GM18867 (cell line): ENCODE measurements around the gene PLAU.
"Not testable (repeated sequence)": the region's sequence is repeated elsewhere in the genome, so short reads cannot be mapped to it uniquely, and the experiment has no call there.

ENCODE experiments used
- ATAC-seq: cut with Tn5 transposase; IDR thresholded peaks from one replicate; pipeline ENCODE4 v1.9.1; 2021; ENCODE audit warnings: mild to moderate bottlenecking, moderate library complexity; ENCODE audit not compliant: unreplicated experiment

The PLAU gene

GRCh38 chr10:73919481-73919880 lies 8.5 kb downstream of the PLAU start:
- not testable (repeated sequence) for ATAC-seq

- ATAC-seq, result peak; percentile 41
Measured at GRCh38 chr10:73920089-73920488, 9.2 kb downstream of the PLAU start.

- ATAC-seq, result no peak
Measured at GRCh38 chr10:73922007-73922863, 11.3 kb downstream of the PLAU start.

DNA sequence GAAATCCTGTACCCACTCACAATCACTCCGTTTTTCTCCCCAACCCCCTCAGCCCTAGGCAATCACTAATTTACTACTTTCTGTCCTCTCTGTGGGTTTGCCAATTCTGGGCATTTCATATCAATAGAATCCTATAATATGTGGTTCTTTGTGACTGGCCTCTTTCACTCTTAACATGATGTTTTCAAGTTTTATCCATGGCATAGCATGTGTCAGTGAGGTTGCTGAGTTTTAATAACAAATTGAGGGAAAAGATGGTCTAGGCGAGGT lies 11.9 kb downstream of the PLAU start:
- ATAC-seq, result no peak

- no peak for ATAC-seq
Measured at GRCh38 chr10:73923935-73924598, 13.1 kb downstream of the PLAU start.

- ATAC-seq, result no peak
Measured at GRCh38 chr10:73924935-73925334, 14.0 kb downstream of the PLAU start.

DNA sequence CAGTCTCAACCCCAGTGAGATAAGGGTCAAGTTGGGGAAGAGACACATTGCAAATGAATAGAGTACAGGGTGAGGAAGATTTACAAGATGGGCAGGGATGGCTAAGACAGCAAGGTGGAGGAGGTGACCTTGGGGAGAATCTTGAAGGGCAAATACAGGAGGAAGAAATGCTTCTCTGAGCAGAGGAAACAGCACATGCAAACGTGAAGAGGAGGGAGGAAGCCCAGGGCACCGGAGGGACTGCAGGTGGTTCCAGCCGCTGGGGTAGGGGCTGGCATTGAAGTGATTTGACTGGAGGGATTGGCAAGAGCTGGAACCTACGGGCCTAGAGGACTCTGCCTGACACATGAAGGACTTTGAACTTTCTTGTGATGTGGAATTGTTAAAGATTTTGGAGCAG lies 14.6 kb downstream of the PLAU start:
- no peak for ATAC-seq

DNA sequence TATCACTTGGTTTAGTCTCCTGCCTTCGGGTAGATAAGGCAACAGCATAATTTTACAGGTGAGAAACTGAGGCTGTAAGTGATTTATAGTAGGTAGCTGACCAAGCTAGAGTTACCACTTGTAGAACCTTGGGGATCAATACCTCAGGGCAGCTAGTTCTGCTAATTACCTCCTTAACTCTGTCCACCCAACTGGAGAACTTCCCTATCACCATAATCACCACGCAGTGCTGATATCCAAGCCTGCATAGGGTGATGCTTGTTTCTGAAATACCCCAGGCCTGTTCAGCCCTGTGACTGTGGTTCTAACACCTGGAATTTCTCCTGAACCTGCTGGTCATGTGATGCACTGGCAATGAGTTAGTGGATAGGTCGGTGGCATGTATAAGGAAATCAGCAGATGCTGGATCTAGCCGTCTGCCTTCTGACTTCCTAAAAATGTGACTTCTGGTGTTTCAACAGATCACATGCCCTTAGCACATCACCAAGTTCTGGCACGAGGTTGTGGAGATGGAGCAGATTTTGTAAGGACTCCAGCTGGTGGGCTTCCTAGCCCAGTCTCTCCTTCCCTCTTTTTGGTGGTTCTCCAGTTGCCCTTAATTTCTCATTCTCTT lies 15.3 kb downstream of the PLAU start:
- ATAC-seq, result no peak

- not testable (repeated sequence) for ATAC-seq
Measured at GRCh38 chr10:73930630-73931327, 19.8 kb downstream of the PLAU start.

DNA sequence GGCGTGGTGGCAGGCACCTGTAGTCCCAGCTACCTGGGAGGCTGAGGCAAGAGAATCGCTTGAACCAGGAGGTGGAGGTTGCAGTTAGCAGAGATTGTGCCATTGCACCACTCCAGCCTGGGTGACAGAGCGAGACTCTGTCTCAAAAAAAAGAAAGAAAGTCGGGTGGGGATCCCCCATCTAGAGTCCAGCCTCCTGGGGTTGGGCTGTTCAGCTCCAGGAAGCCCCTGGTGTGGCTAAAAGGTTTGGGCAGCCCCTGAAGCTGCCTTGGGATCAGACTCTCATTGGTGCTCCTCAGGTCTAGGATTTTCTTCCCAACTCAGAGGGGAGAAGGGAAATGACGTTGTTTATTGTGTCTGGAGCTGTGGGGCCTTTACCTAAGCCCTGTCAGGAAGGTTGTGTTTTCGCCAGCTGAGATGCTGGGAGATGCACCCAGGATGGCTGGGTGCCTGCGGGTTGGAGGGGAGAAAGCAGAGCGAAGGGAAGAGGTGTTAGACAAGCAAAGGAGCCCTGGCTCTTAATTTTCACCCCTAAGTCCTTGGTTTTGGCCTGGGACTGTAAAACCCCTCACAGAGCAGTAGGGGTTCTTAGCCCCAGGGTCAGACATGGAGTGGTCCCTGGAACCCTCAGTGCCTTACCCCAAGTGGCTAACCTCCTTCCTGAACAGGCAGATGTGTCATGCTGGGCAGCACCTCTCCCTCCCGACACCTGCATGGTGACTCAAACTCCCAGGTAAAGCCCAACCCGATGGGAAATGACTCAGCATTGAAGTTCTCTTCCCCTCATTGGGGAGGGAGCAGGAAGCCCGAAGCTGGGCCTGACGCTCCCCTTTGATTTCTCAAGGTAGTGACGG lies 21.1 kb downstream of the PLAU start:
- peak; percentile 46 for ATAC-seq

- ATAC-seq, result peak; percentile 20
Measured at GRCh38 chr10:73932620-73933112, 21.7 kb downstream of the PLAU start.

- ATAC-seq, result no peak
Measured at GRCh38 chr10:73934074-73934473, 23.1 kb downstream of the PLAU start.

GRCh38 chr10:73935895-73936294 lies 25.0 kb downstream of the PLAU start:
- ATAC-seq, result no peak

- no peak for ATAC-seq
Measured at GRCh38 chr10:73937333-73938043, 26.6 kb downstream of the PLAU start.

- peak; percentile 71 for ATAC-seq
Measured at GRCh38 chr10:73940634-73941221, 29.8 kb downstream of the PLAU start.

- no peak for ATAC-seq
Measured at GRCh38 chr10:73941300-73941699, 30.4 kb downstream of the PLAU start.

GRCh38 chr10:73944356-73945100 lies 33.6 kb downstream of the PLAU start:
- ATAC-seq, result no peak

DNA sequence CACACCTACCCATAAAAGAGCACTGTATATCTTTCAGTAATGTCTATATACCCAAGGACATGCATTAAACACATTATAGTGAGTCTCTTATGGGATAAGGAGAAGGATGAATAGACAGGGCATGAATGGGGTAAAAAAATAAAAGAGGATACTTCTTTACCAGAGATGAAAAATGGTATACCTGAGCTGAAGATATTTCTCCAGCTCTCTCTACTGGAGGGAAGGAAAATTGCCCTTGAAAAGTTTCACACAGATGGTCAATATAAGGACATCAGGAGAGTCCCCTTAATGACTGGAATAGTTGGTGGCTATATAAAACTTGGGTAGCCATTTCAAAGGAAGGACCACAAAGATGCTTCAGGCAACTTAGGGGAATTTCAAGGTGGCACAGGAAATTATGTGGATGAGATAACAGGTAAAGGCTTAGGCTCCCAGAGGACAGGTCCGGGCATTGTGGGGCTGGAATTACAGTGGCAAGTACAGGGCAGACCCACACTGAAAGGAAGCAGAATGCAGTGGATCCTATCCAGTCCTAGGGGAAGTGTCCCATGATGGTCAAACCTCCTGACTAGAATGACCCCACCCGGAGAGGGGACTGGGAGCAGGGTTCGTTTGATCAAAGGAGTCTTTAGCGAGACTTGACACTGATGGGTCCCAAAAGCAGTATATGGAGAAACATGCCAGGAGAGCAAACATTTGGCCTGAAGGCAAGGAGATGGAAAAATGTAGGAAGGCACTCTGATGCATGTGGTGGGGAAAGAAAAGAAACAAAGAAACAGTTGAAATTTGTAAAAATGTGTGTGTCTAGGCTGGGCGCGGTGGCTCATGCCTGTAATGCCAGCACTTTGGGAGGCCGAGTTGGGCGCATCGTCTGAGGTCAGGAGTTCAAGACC lies 35.6 kb downstream of the PLAU start:
- ATAC-seq, result no peak
